C4-2B (cell line): ENCODE measurements around the gene EMILIN1.

ENCODE experiments used
- ZFX ChIP-seq: fragments of 450-650 bp; IDR thresholded peaks from 2 replicates; pipeline ENCODE4 v1.6.1; 2017
- TF ChIP-seq, protein P1 (sequence below): fragments of 450-650 bp; conservative IDR thresholded peaks from 2 replicates; pipeline ENCODE4 v1.5.1; 2017; ENCODE audit warnings: mild to moderate bottlenecking

- TF ChIP-seq, protein P1, sequence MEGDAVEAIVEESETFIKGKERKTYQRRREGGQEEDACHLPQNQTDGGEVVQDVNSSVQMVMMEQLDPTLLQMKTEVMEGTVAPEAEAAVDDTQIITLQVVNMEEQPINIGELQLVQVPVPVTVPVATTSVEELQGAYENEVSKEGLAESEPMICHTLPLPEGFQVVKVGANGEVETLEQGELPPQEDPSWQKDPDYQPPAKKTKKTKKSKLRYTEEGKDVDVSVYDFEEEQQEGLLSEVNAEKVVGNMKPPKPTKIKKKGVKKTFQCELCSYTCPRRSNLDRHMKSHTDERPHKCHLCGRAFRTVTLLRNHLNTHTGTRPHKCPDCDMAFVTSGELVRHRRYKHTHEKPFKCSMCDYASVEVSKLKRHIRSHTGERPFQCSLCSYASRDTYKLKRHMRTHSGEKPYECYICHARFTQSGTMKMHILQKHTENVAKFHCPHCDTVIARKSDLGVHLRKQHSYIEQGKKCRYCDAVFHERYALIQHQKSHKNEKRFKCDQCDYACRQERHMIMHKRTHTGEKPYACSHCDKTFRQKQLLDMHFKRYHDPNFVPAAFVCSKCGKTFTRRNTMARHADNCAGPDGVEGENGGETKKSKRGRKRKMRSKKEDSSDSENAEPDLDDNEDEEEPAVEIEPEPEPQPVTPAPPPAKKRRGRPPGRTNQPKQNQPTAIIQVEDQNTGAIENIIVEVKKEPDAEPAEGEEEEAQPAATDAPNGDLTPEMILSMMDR = no peak
- TF ChIP-seq ZFX = no peak
Observed at GRCh38 chr2:27084297-27085061, 6.1 kb downstream of the EMILIN1 start.
